ENCODE data around the gene CA14. TPM values are rescaled to one million over a fixed set of nuclear protein-coding genes. Genes with fewer than 3 reads are reported as not detected.

Gene CA14
- total RNA-seq, result not detected in 2 replicates

DNA sequence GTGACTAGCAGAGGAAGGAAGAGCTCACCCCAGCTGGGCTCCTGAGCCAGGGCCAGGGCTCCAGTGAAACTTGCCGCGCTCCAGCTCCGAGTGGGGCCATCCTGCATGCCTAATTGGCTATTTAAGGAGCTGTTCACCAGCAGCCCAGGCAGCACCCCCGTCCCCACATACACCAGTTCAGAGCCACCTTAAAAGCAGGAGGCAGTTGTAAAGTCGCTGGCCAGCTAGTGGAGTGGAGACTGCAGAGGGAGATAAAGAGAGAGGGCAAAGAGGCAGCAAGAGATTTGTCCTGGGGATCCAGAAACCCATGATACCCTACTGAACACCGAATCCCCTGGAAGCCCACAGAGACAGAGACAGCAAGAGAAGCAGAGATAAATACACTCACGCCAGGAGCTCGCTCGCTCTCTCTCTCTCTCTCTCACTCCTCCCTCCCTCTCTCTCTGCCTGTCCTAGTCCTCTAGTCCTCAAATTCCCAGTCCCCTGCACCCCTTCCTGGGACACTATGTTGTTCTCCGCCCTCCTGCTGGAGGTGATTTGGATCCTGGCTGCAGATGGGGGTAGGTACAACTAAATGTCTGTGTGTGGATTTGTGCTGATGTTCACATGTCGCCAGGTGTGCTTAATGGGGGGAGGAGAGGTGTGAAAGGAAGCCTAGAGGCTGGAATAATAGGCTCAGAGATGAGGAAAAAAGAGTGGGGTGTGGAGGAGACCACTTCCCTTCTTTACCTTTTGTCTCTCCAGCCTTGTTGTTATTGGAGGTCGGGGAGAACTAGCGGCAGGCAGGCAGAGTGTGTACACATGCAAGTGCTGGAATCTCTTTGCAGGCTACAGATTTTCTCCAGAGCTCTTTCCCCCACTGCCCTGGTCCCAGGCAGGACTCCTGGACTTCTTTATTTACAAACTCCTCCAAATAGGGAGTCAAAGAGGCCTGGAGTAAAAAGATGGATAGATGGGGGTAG lies at the start of gene CA14:
Gene CA14, plus strand, starts transcription at position 151 of the 962 bp plus-strand sequence. Its CDS starts 355 bp downstream, at position 506.

DNA sequence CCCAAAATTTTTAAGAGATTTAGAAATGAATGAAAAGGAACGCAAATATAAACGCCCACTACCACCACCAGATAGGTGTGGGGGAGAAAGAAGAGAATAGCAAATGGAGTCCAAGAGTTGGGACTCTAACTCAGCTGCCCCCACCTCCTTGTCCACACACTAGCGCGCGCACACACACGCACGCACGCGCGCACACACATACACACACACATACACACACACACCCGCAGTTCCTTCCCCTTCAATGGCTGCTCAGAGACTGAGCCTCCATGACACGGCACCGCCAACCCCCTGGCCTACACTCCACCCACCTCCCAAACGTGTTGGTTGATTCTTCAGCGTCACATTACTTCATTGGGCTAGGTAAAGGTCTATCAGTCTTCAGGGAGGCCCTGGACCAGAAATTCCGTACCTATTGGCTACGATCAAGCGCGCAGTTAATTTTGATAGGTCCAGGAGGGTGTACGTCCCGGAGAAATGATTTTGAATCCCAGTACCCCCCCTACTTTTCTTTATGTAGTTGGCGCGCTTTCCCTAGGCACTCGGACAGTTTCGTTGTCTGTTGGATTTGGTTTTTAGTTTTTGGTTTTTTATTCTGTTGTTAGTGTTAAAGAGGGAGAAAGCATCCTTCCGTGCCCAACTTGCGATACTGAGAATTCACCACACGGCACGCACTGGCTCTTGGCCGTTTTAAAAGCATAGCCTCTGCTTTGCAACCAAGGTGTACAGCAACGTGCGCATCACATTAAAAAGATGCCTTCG lies 21.5 kb upstream of the CA14 start, which contains the start of gene ANP32E:
Gene ANP32E, minus strand, starts transcription at position 261 of the 762 bp plus-strand sequence. CDS start 326 bp downstream, outside the sequence.

DNA sequence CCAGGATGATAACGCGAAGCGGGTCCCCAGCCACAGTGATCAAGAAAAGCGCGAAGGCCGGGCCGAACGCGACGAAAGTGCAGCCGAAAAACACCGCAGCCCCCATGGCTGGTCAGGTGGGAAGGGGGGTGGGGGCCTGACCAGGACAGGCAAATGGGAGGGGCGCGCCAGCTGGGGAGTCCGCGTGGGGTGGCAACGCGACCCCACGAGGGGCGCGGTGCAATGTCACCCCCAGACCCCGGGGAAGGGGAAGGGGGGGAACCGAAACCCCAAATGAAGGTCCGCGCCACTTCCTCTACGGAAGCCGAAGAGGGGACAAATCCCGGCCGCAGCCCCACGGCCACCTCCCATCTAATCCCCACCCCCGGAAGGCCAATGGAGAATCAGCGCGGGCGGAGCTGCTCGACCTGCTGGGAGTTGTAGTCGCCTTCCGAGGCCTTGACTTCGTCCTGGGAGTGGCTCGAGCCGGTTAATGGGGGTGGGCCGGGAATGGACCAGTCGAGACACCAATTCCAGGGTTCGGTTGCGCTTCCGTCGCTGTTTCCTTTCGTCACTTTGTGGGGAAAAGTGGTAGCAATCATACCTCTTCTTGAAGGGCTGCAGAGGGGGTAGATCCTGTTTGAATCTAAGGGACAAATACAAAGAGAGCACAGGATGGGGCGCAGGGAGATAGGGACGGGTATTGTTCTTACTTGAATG lies 11.3 kb downstream of the CA14 start, which contains the start of gene APH1A:
Gene APH1A, minus strand, starts transcription at position 312 of the 699 bp plus-strand sequence. Its CDS starts 206 bp downstream, at position 106.

DNA sequence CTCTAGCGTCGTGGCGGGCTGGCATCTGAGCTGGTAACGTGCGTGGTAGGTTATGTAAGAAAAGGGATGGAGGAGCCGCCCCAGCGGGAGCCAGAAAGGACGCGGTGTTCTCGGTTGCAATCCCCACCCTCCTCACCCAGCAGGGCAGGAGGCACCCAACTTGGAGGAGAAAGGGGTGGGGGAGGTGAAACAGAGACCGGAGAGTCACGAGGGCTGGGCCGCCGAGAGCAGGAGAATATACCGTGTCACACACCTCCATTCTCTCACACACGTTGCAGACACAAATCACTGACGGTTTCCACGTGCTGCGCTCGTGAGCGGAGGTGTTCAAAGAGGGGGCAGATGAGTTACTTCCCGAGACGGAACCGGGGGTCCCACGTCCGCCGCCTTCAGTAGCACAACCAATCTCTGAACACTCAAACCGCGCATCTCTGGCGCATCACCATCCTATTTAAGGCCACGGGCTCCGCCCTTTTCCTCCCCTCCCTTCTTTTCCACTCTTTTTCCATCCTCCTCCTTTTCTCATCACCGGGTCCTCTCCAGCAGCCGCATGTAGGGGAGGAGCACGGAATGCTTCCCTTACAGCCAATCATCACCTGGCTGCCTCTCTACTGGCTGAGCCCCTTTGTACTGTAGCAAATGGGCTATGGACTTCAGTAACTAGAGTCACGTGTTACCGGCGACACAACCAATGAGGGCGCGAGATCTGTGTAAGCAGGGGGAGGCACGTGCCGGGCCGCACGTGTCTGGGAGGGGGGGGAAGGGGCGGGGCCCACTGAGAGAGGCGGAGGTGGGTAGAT lies 24.4 kb downstream of the CA14 start, which contains the start of gene CIART:
Gene CIART, plus strand, starts transcription at position 797 of the 800 bp plus-strand sequence. CDS start 714 bp downstream, outside the sequence.

DNA sequence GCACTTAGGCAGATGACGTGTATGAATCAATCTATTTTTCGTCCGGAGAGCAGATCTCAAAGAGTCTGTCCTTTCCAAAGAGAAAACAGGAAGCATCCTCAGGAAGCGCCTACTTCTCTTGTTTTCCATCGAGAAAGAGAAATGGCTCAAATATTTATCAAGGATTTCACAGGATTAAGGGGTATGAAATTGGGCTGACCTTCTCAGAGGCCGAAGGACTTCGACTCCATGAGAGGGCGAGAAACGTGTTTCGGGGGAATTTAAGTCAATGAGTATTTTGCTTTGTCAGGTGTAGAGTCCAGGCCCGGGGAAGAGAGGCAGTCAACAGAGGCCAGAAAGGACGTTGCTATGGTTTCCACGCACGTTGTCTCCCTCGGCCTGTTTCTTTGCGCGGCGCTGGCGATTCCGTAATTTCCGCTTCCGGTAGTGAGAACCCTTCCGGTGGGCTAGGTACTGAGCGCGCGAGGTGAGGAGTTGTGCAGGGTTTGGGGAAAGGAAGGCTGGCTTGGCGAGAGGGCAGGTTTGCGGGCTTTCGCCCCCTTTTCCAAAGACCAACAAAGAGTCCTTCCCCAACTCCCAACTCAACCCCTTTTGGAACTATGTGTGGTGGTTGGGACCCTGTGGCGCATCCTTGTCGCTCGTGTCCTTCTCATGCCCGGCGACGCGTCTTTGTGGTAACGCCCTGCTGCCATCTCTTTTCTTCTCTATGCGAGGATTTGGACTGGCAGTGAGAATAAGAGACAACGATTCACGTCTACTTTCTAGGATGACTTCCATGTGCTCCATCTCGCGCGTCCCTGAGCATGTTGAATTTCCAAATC lies 36.1 kb downstream of the CA14 start, which contains the start of gene MRPS21:
Gene MRPS21, plus strand, starts transcription at position 429 of the 821 bp plus-strand sequence. CDS start 506 bp downstream, outside the sequence.

Other genes starting within 250 kb of the CA14 start
- gene OTUD7B, start 247.0 kb upstream of the CA14 start, total RNA-seq, result 10.7 and 13.8 TPM in 2 replicates
- 29.6 and 32.4 TPM in 2 replicates for gene VPS45, start 190.0 kb upstream of the CA14 start, total RNA-seq
- 45.7 and 64.1 TPM in 2 replicates for gene PLEKHO1, start 107.9 kb upstream of the CA14 start, total RNA-seq
- gene ANP32E, start 21.7 kb upstream of the CA14 start, total RNA-seq, result 14.9 and 19.5 TPM in 2 replicates
- 92.0 and 110 TPM in 2 replicates for gene APH1A, start 11.2 kb downstream of the CA14 start, total RNA-seq
- gene C1orf54, start 15.0 kb downstream of the CA14 start, total RNA-seq, result 11.5 and 12.5 TPM in 2 replicates
- 3.0 and 4.6 TPM in 2 replicates for gene CIART, start 24.8 kb downstream of the CA14 start, total RNA-seq
- 107 and 111 TPM in 2 replicates for gene MRPS21, start 36.1 kb downstream of the CA14 start, total RNA-seq
- 29.9 and 38.6 TPM in 2 replicates for gene PRPF3, start 63.8 kb downstream of the CA14 start, total RNA-seq
- 4.9 and 5.4 TPM in 2 replicates for gene RPRD2, start 106.4 kb downstream of the CA14 start, total RNA-seq
- gene TARS2, start 229.6 kb downstream of the CA14 start, total RNA-seq, result 10.8 and 13.5 TPM in 2 replicates

Data from smooth muscle cell of bladder (primary cell).